GM12873 (cell line): ENCODE measurements around the gene GPAT3.

ENCODE experiments used
- CTCF ChIP-seq: IDR thresholded peaks from 2 replicates; pipeline ENCODE4 v1.5.1; 2012; ENCODE audit warnings: low read depth, mild to moderate bottlenecking, moderate library complexity, low read length, control low read depth; ENCODE audit not compliant: insufficient read depth; ENCODE audit errors: missing control alignments

Gene GPAT3

GRCh38 chr4:83569987-83570386, 34.1 kb downstream of the GPAT3 start:
- no peak for TF ChIP-seq CTCF

DNA sequence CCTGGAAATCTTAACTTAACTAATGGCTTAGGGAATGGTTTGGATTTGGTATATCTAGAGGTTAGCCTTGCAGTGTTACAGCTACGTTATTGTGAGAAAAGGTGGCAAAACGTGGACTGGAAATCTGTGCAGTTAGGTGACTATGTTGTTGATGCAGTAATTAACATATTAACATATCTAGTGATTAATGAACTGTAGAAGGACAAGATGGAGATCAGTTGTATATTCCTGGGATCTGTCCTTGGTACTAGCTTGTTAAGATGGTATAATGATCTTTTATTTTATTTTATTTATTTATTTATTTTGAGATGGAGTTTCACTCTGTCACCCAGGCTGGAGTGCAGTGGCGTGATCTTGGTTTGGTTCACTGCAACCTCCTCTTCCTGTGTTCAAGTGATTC, 36.9 kb downstream of the GPAT3 start:
- no peak for TF ChIP-seq CTCF

DNA sequence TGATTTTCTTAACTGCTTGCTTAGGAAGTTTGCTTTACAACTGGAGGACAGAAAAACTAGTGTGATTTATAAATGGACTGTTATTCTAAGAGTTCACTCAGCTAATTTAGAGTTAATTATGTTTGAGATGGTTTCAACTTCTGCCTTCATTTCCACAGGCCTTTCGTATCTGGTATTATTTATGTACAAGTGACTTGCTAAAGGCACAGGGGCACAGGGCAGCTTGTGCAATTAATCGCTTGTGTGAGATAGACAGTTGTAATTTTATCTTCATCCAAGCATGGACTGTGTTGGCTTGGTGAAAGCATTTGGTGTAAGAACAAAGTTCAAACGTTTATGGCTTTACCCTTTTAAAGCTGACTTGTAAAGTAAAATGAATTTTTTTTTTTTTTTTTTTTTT, 38.3 kb downstream of the GPAT3 start:
- TF ChIP-seq CTCF: no peak

DNA sequence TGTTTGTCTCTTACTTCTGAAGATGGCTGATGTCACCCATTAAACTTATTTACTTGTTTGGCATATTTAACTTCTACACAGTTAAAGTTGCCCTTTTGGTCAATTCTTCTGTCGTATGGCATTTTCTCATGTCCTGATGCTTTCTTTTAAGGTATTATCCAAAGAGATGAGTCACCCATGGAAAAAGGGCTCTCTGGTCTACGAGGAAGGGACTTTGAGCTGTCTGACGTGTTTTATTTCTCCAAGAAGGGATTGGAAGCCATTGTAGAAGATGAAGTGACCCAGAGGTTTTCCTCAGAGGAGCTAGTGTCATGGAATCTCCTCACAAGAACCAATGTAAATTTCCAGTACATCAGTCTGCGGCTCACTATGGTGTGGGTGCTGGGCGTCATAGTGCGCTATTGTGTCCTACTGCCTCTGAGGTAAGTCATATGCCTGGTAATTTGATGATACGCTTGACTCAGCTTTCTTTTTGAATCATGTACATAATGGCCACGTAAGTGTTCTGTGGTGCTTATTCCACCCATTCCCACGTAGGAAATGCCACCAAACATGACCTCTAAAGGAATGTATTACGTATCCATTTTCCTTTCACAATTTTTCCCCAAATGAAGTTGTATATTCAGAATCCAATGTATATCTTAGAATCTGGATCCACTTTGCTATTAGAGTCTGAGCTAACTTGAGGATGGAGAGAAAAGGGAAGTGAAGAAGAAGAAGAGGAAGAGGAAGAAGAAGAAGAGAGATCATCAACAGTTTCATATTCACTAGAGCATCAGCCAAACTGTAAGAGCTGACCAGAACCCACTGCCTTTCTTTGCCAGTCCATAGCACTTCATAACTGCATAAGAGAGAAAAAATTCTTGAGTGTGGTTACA, 45.7 kb downstream of the GPAT3 start:
- TF ChIP-seq CTCF: no peak

DNA sequence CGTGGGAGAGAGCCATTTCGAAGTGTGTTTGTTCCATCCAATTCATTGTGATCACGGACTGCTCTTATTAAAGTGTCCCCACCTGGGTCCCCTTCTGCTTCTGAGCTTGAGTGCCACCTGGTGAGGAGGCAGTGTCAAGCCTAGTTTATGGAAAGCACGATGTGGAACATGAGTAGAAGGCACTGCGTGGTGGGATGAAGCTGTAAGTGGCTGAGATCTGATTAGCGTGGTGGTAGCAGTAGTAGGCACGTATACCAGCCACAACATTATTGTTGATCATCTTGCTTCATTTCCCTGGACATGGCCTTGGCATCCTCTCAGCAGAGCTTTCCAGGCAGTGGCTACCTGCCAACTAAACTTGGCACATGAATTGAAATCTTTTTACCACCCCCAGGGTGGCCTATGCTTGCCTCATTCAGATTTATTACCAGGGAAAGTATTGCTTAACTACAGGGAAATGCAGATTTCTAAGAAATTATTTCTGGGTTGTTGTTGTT, 46.4 kb downstream of the GPAT3 start:
- TF ChIP-seq CTCF: peak; percentile 46

DNA sequence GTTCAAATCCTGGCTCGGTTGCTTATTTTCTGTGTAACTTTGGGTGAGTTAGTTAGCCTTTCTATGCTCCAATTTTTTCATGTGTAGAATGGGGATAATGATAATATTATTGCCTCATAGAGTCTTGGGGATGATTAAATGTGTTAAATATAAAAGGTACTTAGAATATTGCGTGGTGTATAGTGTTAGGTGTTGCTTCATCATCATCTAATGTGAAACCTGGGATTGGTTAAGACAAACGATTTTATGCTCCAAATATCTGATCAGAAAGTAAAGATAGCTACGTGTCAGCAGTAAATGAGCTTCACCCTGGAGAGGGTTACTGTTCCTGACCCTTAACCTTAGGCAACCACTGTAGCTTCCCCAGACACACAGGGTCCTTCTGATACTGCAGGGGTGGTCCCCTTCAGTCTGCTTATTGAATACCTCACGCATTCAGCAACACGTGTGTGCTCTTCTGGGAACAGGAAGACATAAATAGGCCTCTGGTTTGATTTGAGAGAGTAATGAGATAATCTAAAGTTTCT, 50.1 kb downstream of the GPAT3 start:
- no peak for TF ChIP-seq CTCF

DNA sequence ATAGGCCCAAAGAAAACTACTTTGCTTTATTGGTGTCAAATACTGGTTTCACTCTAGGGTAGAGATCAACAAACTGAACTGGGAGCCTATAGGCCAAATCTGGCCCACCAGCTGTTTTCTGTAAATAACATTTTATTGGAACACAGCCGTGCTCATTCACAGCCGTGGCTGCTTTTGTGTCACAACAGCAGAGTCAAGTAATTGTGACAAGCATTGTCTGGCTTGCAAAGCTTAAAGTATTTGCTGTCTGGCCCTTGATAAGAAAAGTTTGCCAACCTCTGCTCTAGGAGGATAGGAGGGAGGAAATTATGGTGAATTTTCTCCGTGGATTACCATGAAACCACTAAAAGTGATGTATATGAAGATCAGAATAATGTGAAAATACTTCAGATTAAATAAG, 53.4 kb downstream of the GPAT3 start:
- no peak for TF ChIP-seq CTCF
